HG02885 (cell line): ENCODE results near the gene AGR2.
"Not testable (repeated sequence)": the region's sequence is repeated elsewhere in the genome, so short reads cannot be mapped to it uniquely, and the experiment has no call there.

ENCODE experiments used
- ATAC-seq: cut with Tn5 transposase; IDR thresholded peaks from one replicate; pipeline ENCODE4 v1.9.1; 2021; ENCODE audit warnings: mild to moderate bottlenecking; ENCODE audit not compliant: unreplicated experiment, poor library complexity

The AGR2 gene

GRCh38 chr7:16778476-16778875 is 26.3 kb downstream of the AGR2 start:
- ATAC-seq = no peak

GRCh38 chr7:16776053-16776452 is 28.7 kb downstream of the AGR2 start:
- ATAC-seq = no peak

GRCh38 chr7:16774986-16775385 is 29.8 kb downstream of the AGR2 start:
- ATAC-seq = no peak

- ATAC-seq = no peak
Observed at GRCh38 chr7:16774294-16774693, 30.5 kb downstream of the AGR2 start.

GRCh38 chr7:16773884-16774283 is 30.9 kb downstream of the AGR2 start:
- ATAC-seq = no peak

- ATAC-seq = no peak
Observed at GRCh38 chr7:16773326-16773725, 31.5 kb downstream of the AGR2 start.

- no peak for ATAC-seq
Observed at GRCh38 chr7:16770657-16771329, 34.0 kb downstream of the AGR2 start.

- ATAC-seq = not testable (repeated sequence)
Observed at GRCh38 chr7:16769994-16770393, 34.8 kb downstream of the AGR2 start.

GRCh38 chr7:16765436-16765859 is 39.4 kb downstream of the AGR2 start:
- no peak for ATAC-seq

- ATAC-seq = no peak
Observed at GRCh38 chr7:16764942-16765341, 39.9 kb downstream of the AGR2 start.

GRCh38 chr7:16762177-16762576 is 42.6 kb downstream of the AGR2 start:
- no peak for ATAC-seq

- no peak for ATAC-seq
Observed at GRCh38 chr7:16759840-16760239, 45.0 kb downstream of the AGR2 start.

- no peak for ATAC-seq
Observed at GRCh38 chr7:16758631-16759611, 45.9 kb downstream of the AGR2 start.

GRCh38 chr7:16758036-16758435 is 46.8 kb downstream of the AGR2 start:
- ATAC-seq = no peak

- no peak for ATAC-seq
Observed at GRCh38 chr7:16755397-16755796, 49.4 kb downstream of the AGR2 start.

GRCh38 chr7:16754856-16755317 is 49.9 kb downstream of the AGR2 start:
- ATAC-seq = no peak

- peak; percentile 43 for ATAC-seq
Observed at GRCh38 chr7:16753932-16754855, 50.6 kb downstream of the AGR2 start.

GRCh38 chr7:16753102-16753931 is 51.5 kb downstream of the AGR2 start, which contains the start of gene TSPAN13:
Gene TSPAN13, plus strand, starts transcription at chr7:16753755. Its CDS starts 213 bp downstream, at chr7:16753968.
- peak; percentile 82 for ATAC-seq

GRCh38 chr7:16747102-16747501 is 57.7 kb downstream of the AGR2 start:
- no peak for ATAC-seq
